NOMO-1 treated with dmso at 0.1 percent for 144 hours (cell line): ENCODE results near the gene IL37.

ENCODE experiments used
- DNase-seq: peaks from one replicate; lab custom pipeline; 2025; ENCODE audit not compliant: unreplicated experiment; lab: John Stamatoyannopoulos, UW

Gene IL37, protein sequence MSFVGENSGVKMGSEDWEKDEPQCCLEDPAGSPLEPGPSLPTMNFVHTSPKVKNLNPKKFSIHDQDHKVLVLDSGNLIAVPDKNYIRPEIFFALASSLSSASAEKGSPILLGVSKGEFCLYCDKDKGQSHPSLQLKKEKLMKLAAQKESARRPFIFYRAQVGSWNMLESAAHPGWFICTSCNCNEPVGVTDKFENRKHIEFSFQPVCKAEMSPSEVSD

DNA sequence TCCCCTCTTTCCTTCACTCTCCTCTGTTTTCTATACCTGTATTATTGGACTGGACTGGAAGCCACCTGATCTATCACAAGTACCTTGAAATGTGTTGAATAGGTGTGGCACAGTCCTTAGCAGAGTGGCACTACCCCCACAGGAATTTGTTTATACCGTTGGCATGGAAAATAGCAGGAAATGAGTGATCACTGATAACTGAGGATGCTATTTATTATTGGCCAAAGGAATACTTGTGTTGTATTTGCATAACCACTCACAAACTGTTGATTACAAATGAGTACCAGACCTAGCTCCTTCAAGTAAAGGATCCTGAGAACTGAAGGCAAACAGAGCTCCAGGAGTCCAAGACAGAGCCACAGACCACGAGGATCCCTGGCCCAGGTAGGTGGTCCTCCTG, at the start of gene IL37:
Gene IL37 (plus strand): TSS at position 301 of the 400 bp plus-strand sequence. CDS start 1,848 bp downstream, outside the sequence.
- no peak for DNase-seq

- no peak for DNase-seq
Measured at GRCh38 chr2:112864072-112864471, 46.9 kb upstream of the IL37 start.

GRCh38 chr2:112866128-112866835, 44.7 kb upstream of the IL37 start:
- no peak for DNase-seq

DNA sequence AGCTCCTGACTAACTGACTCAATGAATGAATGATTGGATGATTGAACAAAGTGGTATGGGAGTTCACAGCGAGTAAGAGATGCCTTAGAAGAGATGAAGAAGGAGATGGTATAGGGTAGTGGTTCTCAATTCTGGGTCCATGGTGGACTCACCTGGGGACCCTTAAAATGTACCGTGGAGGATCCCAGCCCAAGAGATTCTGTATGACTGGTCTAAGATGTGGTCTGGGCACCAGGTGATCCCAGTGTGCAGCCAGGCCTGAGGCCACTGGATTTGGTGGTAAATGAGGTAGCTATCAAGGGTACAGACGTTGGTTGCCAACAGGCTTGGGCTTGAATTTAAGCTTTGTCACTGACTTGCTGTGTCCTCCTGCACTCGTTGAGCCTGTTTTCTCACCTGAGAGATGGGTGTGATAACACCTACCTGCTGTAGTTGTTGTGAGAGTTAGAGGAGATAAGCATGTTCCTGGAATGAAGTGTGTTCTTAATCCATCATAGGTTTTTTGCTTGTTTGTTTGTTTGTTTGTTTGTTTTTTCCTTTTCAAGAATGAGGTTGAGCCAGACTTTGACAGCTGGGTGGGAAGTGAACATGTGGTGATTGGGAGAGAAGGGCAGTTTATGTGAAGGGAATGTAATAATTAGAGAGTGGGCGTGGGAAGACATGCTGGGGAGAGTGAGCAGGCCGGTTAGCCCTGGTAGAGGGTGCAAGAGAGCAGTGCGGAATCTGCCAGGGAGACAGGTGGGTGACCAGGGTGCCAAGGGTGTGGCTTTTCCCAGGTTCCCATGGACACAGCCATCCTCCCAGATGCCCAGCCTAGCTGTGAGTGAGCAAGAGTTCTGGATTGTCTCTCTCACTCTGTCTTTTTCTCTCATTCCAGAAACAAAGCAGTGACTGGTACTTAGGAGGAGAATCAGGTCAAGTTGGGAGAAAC, 43.0 kb upstream of the IL37 start:
- no peak for DNase-seq

- DNase-seq: peak; percentile 68
Measured at GRCh38 chr2:112869258-112869842, 41.6 kb upstream of the IL37 start.

GRCh38 chr2:112870841-112871835, 39.8 kb upstream of the IL37 start:
- no peak for DNase-seq

DNA sequence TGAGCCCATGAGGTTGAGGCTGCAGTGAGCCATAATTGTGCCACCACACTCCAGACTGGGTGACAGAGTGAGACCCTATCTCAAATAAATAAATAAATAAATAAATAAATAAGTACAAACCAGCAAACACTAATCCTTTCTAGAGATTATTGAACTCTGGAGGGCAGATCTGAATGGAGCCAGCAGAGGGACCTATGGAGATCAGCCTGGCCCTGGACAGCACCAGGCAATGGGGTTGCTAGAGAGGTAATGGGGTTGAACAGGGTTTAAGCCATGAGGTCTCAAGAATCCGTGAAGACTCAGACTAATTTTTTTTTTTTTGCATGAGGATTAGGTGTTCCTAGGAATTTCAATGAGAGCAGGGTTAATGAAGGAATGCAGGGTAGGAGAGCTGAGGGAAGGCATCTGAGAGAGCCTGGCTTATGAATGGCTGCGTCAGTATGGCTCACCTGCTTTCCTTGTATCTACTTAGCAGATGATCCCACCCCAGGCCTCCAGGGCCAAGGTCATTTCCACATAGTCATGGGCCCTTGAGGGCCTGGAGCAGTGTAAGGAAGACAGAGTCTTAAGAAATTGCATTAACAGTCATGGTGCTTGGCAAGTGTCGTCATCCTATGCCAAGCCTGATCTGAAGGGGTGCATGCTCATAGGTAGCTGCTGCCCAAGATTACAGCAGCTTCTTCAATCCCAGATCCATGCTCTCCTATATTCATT, 34.6 kb upstream of the IL37 start:
- no peak for DNase-seq

DNA sequence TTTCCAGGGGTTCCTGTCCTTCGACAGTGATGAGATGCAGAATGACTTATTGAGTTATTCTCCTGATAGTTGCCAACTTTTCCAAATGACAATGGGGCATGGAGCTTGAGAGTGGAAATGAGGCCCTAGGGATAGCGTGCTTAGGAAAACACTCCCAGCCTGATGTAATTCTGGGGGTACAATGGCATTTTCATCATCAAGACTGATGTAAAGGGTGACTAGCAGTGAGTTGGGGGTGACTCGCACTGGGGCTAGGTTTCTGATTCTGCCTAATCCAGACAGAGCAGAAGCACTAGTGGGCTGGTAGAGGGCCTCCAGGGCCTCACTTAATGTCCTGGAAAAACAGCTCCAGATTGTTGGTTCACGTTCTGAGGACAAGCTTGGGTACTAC, 34.0 kb upstream of the IL37 start:
- DNase-seq: no peak

DNA sequence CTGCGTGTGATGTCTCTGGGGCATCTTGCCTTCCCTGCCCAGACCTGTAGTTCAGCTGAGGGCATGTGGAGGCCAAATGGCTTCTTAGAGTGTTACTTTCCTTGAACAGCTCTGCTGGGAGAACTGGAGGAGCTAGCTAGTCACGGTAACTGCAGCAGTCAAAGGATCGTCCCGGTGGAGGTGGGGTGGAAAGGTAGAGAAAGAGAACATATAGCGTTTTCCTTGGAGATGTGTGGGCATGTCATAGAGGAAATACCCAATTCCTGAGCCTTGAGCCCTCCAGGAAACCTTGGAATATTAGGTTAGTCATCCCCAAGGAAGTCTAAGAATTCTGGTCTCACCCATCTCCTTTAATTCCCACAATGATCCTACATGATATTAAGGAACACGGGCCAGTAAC, 33.5 kb upstream of the IL37 start:
- DNase-seq: no peak

- DNase-seq: no peak
Measured at GRCh38 chr2:112879491-112880041, 31.4 kb upstream of the IL37 start.

- DNase-seq: no peak
Measured at GRCh38 chr2:112880091-112880531, 30.9 kb upstream of the IL37 start.

- DNase-seq: no peak
Measured at GRCh38 chr2:112880696-112881095, 30.3 kb upstream of the IL37 start.

GRCh38 chr2:112881217-112881985, 29.6 kb upstream of the IL37 start:
- peak; percentile 58 for DNase-seq

GRCh38 chr2:112883669-112884068, 27.3 kb upstream of the IL37 start:
- DNase-seq: no peak

DNA sequence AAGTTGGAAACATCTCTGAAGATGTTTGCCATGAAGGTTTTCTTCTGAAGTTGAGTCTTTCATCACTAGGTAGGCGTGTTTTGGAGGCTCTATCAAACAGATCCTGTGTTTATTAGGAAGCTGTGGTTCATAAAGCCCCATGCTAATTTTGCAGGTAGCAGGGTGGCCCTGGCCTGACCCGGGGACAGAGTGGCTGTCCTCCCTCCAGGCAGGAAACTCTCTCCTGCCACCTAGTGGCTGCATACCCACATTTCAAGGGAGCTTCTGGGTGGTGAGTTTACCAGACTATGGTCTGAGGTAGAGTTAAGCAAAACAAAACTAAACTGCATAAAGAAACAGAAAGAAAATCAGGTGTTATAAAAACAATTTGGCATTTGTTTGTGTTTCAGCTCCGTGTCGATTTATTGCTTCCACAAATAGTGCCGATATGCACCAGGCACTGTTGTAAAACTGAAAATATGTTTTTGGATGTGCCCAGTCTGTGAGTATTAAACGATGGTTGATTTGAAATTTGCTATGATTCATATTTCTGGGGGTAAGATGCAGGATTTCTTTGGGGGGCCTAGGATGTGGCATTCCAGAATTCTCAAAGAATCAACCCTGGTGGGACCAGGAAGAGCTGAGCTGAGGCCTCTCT, 26.0 kb upstream of the IL37 start:
- DNase-seq: peak; percentile 31

DNA sequence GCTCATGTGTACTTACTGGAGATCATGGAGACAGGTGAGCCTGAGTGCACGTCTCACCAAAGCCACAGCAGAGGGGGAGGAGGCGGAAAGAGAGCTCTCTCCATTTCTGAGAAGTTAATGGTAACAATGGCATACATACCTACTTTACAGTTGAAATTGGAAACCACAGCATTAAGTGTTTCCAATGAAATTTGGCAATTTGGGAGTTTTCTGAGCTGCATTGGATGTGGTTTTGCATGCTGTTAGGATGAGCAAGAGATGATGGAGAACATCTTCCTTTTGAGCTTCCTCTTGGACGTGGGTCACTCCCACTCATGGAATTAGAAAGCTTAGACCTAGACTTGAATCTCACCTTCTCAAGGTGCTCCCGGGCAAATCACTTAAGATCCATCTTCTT, 25.5 kb upstream of the IL37 start:
- DNase-seq: no peak

GRCh38 chr2:112886291-112886690, 24.7 kb upstream of the IL37 start:
- no peak for DNase-seq
